HG02870 (cell line): ENCODE measurements around the gene MACROD2.

Experiments
- ATAC-seq: cut with Tn5 transposase; IDR thresholded peaks from one replicate; pipeline ENCODE4 v1.9.1; 2021; ENCODE audit warnings: mild to moderate bottlenecking, moderate library complexity; ENCODE audit not compliant: unreplicated experiment

MACROD2 gene

GRCh38 chr20:15445056-15445840 lies 1449.9 kb downstream of the MACROD2 start:
- no peak for ATAC-seq

GRCh38 chr20:15446373-15446772 lies 1451.1 kb downstream of the MACROD2 start:
- no peak for ATAC-seq

GRCh38 chr20:15447549-15447948 lies 1452.2 kb downstream of the MACROD2 start:
- ATAC-seq = no peak

GRCh38 chr20:15449061-15449460 lies 1453.7 kb downstream of the MACROD2 start:
- no peak for ATAC-seq

- ATAC-seq = no peak
These were observed 1455.9 kb downstream of the MACROD2 start for GRCh38 chr20:15451241-15451640.

- ATAC-seq = no peak
These were observed 1460.0 kb downstream of the MACROD2 start for GRCh38 chr20:15455279-15455678.

- ATAC-seq = no peak
These were observed 1466.6 kb downstream of the MACROD2 start for GRCh38 chr20:15461938-15462337.

GRCh38 chr20:15475483-15475882 lies 1480.2 kb downstream of the MACROD2 start:
- ATAC-seq = no peak

- ATAC-seq = no peak
These were observed 1480.9 kb downstream of the MACROD2 start for GRCh38 chr20:15476186-15476585.

GRCh38 chr20:15476781-15477180 lies 1481.5 kb downstream of the MACROD2 start:
- no peak for ATAC-seq

- no peak for ATAC-seq
These were observed 1487.2 kb downstream of the MACROD2 start for GRCh38 chr20:15482525-15482924.

GRCh38 chr20:15485519-15485918 lies 1490.2 kb downstream of the MACROD2 start:
- ATAC-seq = no peak

GRCh38 chr20:15487030-15487429 lies 1491.7 kb downstream of the MACROD2 start:
- ATAC-seq = no peak

- no peak for ATAC-seq
These were observed 1492.4 kb downstream of the MACROD2 start for GRCh38 chr20:15487682-15488081.

- ATAC-seq = no peak
These were observed 1496.3 kb downstream of the MACROD2 start for GRCh38 chr20:15491575-15491974.

GRCh38 chr20:15494851-15495250 lies 1499.5 kb downstream of the MACROD2 start:
- no peak for ATAC-seq

GRCh38 chr20:15496501-15497039 lies 1501.3 kb downstream of the MACROD2 start:
- no peak for ATAC-seq

GRCh38 chr20:15498926-15499325 lies 1503.6 kb downstream of the MACROD2 start:
- ATAC-seq = no peak

- no peak for ATAC-seq
These were observed 1511.0 kb downstream of the MACROD2 start for GRCh38 chr20:15506311-15506710.

- ATAC-seq = no peak
These were observed 1511.8 kb downstream of the MACROD2 start for GRCh38 chr20:15507151-15507550.

- ATAC-seq = no peak
These were observed 1516.2 kb downstream of the MACROD2 start for GRCh38 chr20:15511551-15511950.

- ATAC-seq = no peak
These were observed 1517.6 kb downstream of the MACROD2 start for GRCh38 chr20:15512916-15513315.

GRCh38 chr20:15515691-15516090 lies 1520.4 kb downstream of the MACROD2 start:
- ATAC-seq = no peak
